Adipocyte (in vitro differentiated cells): ENCODE measurements around the gene GRIK4.

Source experiments
- DNase-seq: peaks from one replicate; pipeline ENCODE4 v3.0.0-alpha.2; 2015; ENCODE audit warnings: low read depth
- H3K27me3 ChIP-seq: replicated peaks from 2 replicates; pipeline ENCODE4 v1.7.0; 2013; ENCODE audit warnings: mild to moderate bottlenecking, low read length, moderate library complexity; ENCODE audit not compliant: control insufficient read depth, insufficient read depth
- H3K36me3 ChIP-seq: 2 replicates; pipeline ENCODE4 v1.7.0; 2013; ENCODE audit warnings: low read length, mild to moderate bottlenecking, moderate library complexity; ENCODE audit not compliant: control insufficient read depth, insufficient read depth, severe bottlenecking
- H3K4me1 ChIP-seq: 2 replicates; pipeline ENCODE4 v1.7.0; 2013; ENCODE audit warnings: mild to moderate bottlenecking, low read length, moderate library complexity; ENCODE audit not compliant: control insufficient read depth, insufficient read depth
- H3K4me3 ChIP-seq: 2 replicates; pipeline ENCODE4 v1.7.0; 2013; ENCODE audit warnings: mild to moderate bottlenecking, low read length, moderate library complexity
- H3K9ac ChIP-seq: 2 replicates; pipeline ENCODE4 v1.7.0; 2013; ENCODE audit warnings: mild to moderate bottlenecking, low read length, moderate library complexity
- H3K9me3 ChIP-seq: 2 replicates; pipeline ENCODE4 v1.7.0; 2013; ENCODE audit warnings: mild to moderate bottlenecking, low read length, moderate library complexity; ENCODE audit not compliant: control insufficient read depth

GRIK4 gene

DNA sequence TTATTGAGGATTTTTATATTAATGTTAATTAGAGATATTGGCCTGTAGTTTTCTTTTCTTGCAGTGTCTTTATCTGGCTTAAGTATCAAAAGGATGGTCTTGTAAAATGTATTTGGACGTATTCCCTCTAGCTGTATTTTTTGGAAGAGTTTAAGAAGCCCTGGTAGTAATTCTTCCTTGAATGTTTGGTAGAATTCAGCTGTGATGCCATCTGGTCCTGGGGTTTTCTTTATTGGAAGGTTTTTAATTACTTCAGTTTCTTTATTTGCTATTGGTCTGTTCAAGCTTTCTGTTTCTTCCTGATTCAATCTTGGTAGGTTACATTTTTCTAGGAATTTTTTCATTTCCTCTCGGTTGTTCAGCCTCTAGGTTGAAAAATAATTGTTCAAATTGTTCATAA lies 257.4 kb downstream of the GRIK4 start:
- DNase-seq = no peak
- H3K27me3 ChIP-seq = no peaks in the 10 kb centered on the region

DNA sequence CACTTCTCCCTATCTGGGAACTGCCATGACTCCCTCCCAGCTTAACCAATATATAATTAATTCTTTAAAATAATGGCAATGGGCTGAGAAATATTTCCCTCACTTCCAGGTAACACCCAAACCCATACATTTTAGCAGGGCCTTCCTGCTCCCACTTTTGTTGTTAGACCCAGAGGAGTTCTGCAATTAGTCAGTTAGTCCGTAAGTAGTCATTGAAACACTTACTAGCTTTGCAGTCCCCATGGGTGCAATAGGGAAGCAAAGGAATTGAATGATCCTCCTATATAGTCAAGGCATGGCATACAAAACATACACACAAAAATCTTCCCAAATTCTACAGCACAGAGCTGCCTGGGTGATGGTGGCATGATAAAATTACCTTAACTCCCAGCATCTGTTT lies 258.4 kb downstream of the GRIK4 start:
- no peaks in the 10 kb centered on the region for H3K4me1 ChIP-seq
- DNase-seq = no peak
- peaks cover 5% of the 10 kb centered on the region for H3K27me3 ChIP-seq
- H3K9me3 ChIP-seq = peaks cover 23% of the 10 kb centered on the region
- H3K9ac ChIP-seq = no peak overlapping the region
- no peaks in the 10 kb centered on the region for H3K36me3 ChIP-seq
- no peak overlapping the region for H3K4me3 ChIP-seq

More for the DNA sequence above, 257.4 kb downstream of the GRIK4 start:
- no peaks in the 10 kb centered on the region for H3K36me3 ChIP-seq
- H3K4me3 ChIP-seq = no peak overlapping the region
- peaks cover 20% of the 10 kb centered on the region for H3K9me3 ChIP-seq
- H3K9ac ChIP-seq = no peak overlapping the region
- H3K4me1 ChIP-seq = no peaks in the 10 kb centered on the region

DNA sequence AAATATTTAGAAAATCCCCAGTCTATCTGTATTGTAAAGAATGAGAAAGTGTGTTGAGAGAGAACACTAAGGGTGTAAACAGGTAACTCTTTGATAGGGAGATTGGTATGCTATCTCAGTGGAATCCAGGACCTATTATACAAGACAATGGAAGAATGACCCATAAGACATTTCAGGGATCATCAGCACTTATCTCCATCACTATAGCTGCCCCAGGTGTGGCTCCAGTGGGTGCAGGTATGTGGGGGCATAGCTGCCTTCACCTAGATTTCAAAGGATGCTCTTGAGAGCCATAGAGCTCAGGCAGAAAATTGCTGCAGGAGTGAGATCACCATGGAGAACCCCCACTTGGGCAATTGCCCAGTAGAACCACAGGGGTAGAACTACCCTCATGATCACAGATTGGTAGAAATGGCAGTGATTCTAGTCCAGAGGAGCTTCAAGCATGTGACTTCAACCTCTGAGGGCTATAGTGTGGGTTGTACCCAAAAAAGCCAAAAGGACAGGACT lies 260.1 kb downstream of the GRIK4 start:
- H3K4me1 ChIP-seq = no peaks in the 10 kb centered on the region
- DNase-seq = no peak
- H3K36me3 ChIP-seq = no peaks in the 10 kb centered on the region
- H3K9ac ChIP-seq = no peak overlapping the region
- H3K27me3 ChIP-seq = peaks cover 21% of the 10 kb centered on the region
- peaks cover 23% of the 10 kb centered on the region for H3K9me3 ChIP-seq
- no peak overlapping the region for H3K4me3 ChIP-seq

DNA sequence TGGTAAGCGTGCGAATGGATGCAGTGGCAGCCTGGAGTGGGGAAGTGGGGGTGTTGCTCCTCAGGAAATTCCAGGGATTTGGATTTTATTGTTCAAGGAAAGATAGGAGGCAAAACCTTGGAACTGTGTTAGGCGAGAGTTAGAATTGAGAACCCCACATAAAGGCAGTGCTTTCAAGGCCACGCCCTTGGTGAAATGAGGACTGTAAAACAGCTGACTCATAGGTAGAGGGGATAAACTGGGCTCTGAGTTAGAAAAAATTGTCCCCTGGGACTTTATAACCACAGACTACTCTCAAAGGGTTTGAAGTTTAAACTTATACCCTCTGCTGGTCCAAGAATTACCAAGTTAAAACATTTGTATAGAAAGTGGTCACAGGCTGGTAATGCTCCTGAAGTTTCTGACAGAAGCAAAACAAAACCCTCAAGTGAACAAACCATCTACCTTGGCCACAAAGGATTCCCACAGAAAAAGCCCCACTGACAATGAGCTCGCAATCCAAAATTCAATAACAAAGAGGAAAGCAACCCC lies 262.0 kb downstream of the GRIK4 start:
- no peak overlapping the region for H3K9ac ChIP-seq
- peaks cover 9% of the 10 kb centered on the region for H3K9me3 ChIP-seq
- H3K36me3 ChIP-seq = no peaks in the 10 kb centered on the region
- no peak for DNase-seq
- no peak overlapping the region for H3K4me3 ChIP-seq
- no peaks in the 10 kb centered on the region for H3K4me1 ChIP-seq
- H3K27me3 ChIP-seq = peaks cover 24% of the 10 kb centered on the region

DNA sequence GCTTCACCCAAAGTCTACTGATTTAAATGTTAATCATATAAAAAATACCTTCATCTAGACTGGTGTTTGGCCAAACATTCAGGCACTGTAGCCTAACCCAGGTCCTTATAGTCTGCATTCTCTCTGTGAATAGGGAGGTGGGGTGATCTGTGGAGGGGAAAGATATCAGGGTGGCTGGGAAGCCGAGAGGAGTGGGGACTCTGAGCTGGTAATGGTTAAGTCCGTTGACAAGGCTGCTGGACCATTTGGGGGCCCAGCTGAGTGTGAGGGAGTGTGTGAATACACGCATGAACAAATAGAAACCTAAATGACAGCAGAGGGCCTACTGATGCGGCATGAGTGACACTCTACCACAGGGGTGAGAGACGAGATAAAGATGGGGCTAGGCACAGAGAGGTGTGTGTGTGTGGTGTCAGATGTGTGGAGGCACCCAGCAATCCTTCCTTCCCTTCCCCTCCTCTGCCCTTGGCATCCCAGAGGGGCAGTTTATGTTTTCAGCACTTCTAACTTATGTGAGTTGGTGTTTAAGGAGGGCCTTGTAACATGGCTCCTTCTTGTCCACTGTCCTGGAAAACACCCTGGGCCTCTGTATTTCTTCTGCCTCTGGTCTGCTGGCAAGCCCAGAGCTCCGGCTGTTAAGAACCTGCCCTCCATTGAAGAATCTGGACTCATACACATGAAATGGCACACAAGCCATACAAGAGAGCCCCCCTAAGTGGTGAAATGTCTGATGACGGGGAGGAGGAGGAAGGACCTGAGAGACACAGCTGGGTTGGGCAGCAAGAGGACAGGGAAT lies 263.2 kb downstream of the GRIK4 start:
- no peak for DNase-seq
- Histone ChIP-seq H3K27me3 (peaks cover 27% of the 10 kb centered on the region), H3K36me3 (no peaks in the 10 kb centered on the region), H3K4me1 (no peaks in the 10 kb centered on the region), H3K9ac (no peak overlapping the region), H3K4me3 (no peak overlapping the region), H3K9me3 (peaks cover 5% of the 10 kb centered on the region)

DNA sequence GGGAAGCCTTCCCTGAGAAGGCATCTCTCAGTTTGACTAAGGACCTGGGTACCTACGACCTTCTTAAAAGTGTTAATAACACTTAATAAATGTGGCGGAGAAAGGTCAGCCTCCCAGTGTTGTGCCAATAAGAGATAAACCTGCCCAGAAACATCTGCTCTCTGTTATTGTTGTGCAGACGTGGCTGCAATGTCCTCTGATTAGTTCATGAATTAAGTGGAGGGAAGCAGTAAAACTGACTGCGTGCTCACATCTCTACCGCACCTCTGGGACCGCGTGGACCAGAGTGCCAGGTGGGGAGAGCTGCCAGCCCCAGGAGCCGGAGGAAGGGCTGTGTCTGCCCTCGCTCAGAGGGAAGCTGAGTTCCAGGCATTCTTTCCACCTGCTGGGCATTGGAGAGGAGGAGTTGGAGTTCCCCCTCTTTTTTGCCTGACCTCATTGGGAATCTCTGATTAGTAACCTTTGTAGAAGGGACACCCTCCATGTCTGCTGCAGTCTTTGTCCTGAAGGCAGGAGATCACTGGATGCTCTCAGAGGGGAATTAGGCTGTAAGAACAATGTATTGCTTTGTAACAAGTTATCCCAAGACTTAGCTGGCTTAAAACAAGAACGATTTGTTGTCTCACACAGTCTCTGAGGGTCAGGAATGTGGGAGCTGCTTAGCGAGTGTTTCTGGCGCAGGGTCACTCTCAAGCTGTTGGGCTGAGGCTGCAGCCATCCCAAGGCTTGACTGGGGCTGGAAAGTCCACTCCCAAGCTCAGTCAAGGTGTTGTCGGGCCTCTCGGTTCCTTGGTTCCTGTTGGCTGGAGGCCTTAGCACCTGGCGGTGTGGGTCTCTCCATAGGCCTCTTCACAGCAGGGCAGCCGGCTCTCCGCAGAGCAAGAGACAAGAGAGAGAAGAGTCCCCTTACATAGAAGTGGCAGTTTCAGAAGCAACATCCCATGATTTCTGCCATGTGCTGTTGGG lies 264.7 kb downstream of the GRIK4 start:
- no peak for DNase-seq
- Histone ChIP-seq H3K4me1 (no peaks in the 10 kb centered on the region), H3K27me3 (peaks cover 27% of the 10 kb centered on the region), H3K9me3 (peaks cover 5% of the 10 kb centered on the region), H3K36me3 (no peaks in the 10 kb centered on the region), H3K9ac (no peak overlapping the region), H3K4me3 (no peak overlapping the region)

DNA sequence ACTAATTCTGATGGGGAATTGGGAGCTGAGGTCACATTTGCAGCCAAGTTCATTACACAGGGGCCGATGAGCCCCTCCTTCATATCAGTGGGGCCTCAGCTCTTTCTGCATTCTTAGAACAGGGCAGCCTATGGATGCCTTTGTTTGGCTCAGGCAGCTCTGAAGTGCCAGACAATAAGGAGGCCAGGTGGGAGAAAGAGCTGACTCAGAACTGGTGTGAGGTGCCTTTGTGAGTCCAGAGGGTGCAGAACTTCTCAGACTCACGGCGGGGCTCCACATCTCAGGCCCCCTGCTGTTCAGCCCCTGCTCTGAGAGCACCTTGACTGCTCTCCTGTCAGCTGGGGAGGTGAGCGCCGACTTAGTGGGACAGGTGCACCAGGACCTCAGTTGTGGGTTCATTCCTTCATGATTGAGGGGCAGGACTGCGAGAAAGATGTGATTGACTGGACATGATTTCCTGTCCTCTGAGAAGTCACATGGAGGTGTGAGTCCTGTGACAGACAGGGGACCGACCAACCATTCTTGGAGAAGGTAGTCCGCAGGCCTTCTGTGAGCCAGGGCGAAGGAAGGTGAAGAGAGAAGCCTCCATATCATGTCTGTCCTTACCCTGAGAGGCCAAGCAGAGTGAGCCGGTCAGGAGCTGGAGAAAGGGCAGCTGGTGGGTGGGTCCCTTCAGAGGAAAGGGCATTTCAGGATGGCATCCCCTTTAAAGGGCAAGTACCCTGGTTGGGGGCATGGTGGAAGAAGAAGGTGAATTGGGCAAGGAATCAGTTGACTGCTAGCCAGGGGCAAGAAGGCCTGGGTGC lies 267.3 kb downstream of the GRIK4 start:
- no peaks in the 10 kb centered on the region for H3K36me3 ChIP-seq
- H3K9ac ChIP-seq = no peak overlapping the region
- no peaks in the 10 kb centered on the region for H3K4me1 ChIP-seq
- H3K9me3 ChIP-seq = peaks cover 4% of the 10 kb centered on the region
- no peak for DNase-seq
- no peak overlapping the region for H3K4me3 ChIP-seq
- H3K27me3 ChIP-seq = peaks cover 43% of the 10 kb centered on the region

DNA sequence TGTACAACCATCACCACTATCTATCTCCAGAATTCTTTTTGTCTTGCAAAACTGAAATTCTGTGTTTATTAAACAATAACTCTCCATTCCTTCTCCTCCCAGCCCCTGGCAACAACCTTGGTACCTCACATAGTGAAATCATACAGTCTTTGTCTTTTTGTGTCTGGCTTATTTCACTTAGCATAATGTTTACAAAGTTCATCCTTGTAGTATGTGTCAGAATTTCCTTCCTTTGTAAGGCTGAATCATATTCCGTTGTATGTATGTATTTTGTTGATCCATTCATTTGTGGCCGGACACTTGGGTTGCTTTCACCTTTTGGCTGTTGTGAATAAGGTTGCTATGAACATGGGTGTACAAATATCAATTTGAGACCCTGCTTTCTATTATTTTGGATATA lies 268.7 kb downstream of the GRIK4 start:
- DNase-seq = peak; percentile 12
- Histone ChIP-seq H3K4me1 (no peaks in the 10 kb centered on the region), H3K9me3 (no peaks in the 10 kb centered on the region), H3K27me3 (peaks cover 46% of the 10 kb centered on the region), H3K9ac (no peak overlapping the region), H3K4me3 (no peak overlapping the region), H3K36me3 (no peaks in the 10 kb centered on the region)

DNA sequence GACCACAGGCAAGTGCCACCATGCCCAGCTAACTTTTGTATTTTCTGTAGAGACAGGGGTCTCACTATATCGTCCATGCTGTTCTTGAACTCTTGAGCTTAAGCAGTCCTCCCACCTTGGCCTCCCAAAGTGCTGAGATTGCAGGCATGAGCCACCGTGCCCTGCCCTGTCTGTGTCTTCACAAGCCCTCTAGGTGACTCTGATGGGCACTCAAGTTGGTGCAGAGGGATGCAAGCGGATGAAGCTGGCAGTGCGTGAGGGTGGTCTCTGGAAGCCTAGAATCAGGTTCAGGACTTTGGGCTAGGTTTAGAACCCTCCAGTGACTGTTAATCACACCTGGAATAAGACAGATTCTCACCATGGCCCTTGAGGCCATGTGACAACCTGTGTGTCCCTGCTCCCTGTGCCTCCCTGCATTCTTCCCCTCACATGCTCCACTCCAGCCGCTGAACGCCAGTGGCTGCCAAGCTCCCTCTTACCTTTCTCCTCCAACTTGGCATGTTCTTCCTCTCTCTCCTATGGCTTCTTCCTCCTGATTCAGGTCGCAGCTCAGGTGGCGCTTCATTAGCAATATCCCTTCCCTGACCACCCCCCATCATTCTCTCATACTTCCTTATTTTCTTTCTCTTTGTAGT lies 270.1 kb downstream of the GRIK4 start:
- H3K36me3 ChIP-seq = no peaks in the 10 kb centered on the region
- no peaks in the 10 kb centered on the region for H3K4me1 ChIP-seq
- no peak overlapping the region for H3K4me3 ChIP-seq
- no peaks in the 10 kb centered on the region for H3K9me3 ChIP-seq
- no peak for DNase-seq
- H3K27me3 ChIP-seq = peaks cover 45% of the 10 kb centered on the region
- H3K9ac ChIP-seq = no peak overlapping the region

DNA sequence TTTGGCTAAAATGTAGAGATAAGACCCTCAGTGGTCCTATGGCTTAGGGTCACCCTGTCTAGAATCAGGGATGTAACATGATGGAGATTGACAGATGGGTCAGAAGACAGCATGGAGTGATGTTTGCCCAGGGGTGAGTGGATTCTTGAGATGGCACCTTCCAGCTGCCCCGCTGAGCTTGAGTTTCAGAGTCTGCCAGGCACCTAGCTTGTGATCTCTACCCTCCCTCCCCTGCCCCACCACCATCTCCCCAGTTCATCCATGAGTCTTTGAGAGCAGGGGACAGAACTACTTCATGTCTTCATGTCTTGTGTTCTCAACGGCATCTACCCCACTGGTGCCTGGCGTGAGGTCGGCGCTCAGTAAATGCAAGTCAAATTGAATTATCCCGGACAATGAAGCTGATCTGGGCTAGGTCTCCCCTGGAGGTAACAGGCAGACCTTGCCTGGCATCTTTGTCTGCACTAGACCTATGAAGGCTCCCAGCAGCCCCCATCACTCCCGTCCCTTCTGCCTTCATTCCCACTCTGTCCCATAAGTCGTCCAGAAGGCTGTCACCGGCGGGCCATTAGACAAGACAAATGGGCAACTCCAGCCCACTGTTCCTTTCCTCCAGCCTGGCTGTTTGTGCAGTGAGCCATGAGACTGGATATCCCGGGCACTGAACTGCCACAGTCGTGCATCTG lies 273.2 kb downstream of the GRIK4 start:
- H3K4me3 ChIP-seq = no peak overlapping the region
- H3K9me3 ChIP-seq = no peaks in the 10 kb centered on the region
- H3K27me3 ChIP-seq = peaks cover 57% of the 10 kb centered on the region
- H3K36me3 ChIP-seq = no peaks in the 10 kb centered on the region
- no peak for DNase-seq
- no peaks in the 10 kb centered on the region for H3K4me1 ChIP-seq
- no peak overlapping the region for H3K9ac ChIP-seq
